IMR-90 (cell line): ENCODE data around the gene BLMH. TPM values are rescaled to one million over a fixed set of nuclear protein-coding genes. Genes with fewer than 3 reads are reported as not detected.
A peak's percentile ranks its signal among the peaks of the same experiment; 100 is the strongest.

Experiments
- ATAC-seq: fragments of 200-7000 bp; cut with Tn5 transposase; 2 replicates; pipeline ENCODE4 v1.9.1; 2020; ENCODE audit warnings: low read depth, mild to moderate bottlenecking, moderate library complexity
- BruUV-seq: library from RNA; stranded (reverse); fragments of 400-500 nt; replicated peaks from 2 replicates; lab custom pipeline; 2021; lab: Mats Ljungman, UMichigan
- CTCF ChIA-PET: fragments of 300-600 bp; formaldehyde crosslinking; extraction: SDS; loops from one replicate; lab custom pipeline; 2021; ENCODE audit warnings: antibody characterized with exemption; lab: Yijun Ruan, JAX
- POLR2A ChIA-PET: fragments of 300-600 bp; sonication (Branson Sonifier 250); formaldehyde crosslinking; loops from one replicate; lab custom pipeline; 2022; ENCODE audit warnings: antibody characterized with exemption; ENCODE audit not compliant: unreplicated experiment; lab: Charles Lee
- DNase-seq: peaks from one replicate; pipeline ENCODE4 v3.0.0; 2013
- H2AFZ ChIP-seq: replicated peaks from 2 replicates; pipeline ENCODE3; 2013; ENCODE audit warnings: low read length, mild to moderate bottlenecking; ENCODE audit not compliant: poor library complexity
- H2AK5ac ChIP-seq: 2 replicates; pipeline ENCODE4 v1.6.1; 2013; ENCODE audit warnings: low read depth, low read length, inconsistent platforms
- H2AK9ac ChIP-seq: replicated peaks from 2 replicates; pipeline ENCODE3; 2013; ENCODE audit warnings: mild to moderate bottlenecking, low read depth, low read length, moderate library complexity; ENCODE audit not compliant: poor library complexity
- H2BK120ac ChIP-seq: 2 replicates; pipeline ENCODE4 v1.6.1; 2013; ENCODE audit warnings: low read depth, low read length, inconsistent platforms
- H2BK15ac ChIP-seq: 3 replicates; pipeline ENCODE4 v1.6.1; 2013; ENCODE audit warnings: low read depth, low read length, inconsistent platforms
- H2BK20ac ChIP-seq: 2 replicates; pipeline ENCODE4 v1.6.1; 2013; ENCODE audit warnings: low read depth, mild to moderate bottlenecking, inconsistent platforms, low read length, moderate library complexity
- H2BK5ac ChIP-seq: 2 replicates; pipeline ENCODE4 v1.6.1; 2013; ENCODE audit warnings: mild to moderate bottlenecking, low read depth, low read length, inconsistent platforms; ENCODE audit not compliant: poor library complexity, severe bottlenecking
- H3K14ac ChIP-seq: replicated peaks from 2 replicates; pipeline ENCODE4 v1.6.1; 2013; ENCODE audit warnings: low read depth, low read length, inconsistent platforms
- H3K18ac ChIP-seq: 2 replicates; pipeline ENCODE4 v1.6.1; 2013; ENCODE audit warnings: low read depth, low read length, control low read depth
- H3K23ac ChIP-seq: 2 replicates; pipeline ENCODE4 v1.6.1; 2013; ENCODE audit warnings: low read depth, low read length, inconsistent platforms
- H3K27ac ChIP-seq: 2 replicates; pipeline ENCODE4 v1.5.1; 2013; ENCODE audit warnings: mild to moderate bottlenecking, control low read depth, low read length; ENCODE audit not compliant: insufficient read depth
- H3K27me3 ChIP-seq: 2 replicates; pipeline ENCODE4 v1.6.1; 2013; ENCODE audit warnings: low read length; ENCODE audit not compliant: control insufficient read depth, insufficient read depth
- H3K36me3 ChIP-seq: 2 replicates; pipeline ENCODE4 v1.6.1; 2013; ENCODE audit warnings: low read length, mixed read lengths; ENCODE audit not compliant: control insufficient read depth, insufficient read depth
- H3K4ac ChIP-seq: 2 replicates; pipeline ENCODE4 v1.6.1; 2013; ENCODE audit warnings: low read depth, low read length, inconsistent platforms
- H3K4me1 ChIP-seq: 2 replicates; pipeline ENCODE4 v1.6.1; 2013; ENCODE audit warnings: low read length, mixed read lengths; ENCODE audit not compliant: control insufficient read depth, insufficient read depth
- H3K4me2 ChIP-seq: 2 replicates; pipeline ENCODE4 v1.6.1; 2013; ENCODE audit warnings: low read depth, mild to moderate bottlenecking, control low read depth, low read length, moderate library complexity
- H3K4me3 ChIP-seq: 2 replicates; pipeline ENCODE4 v1.5.1; 2013; ENCODE audit warnings: low read depth, mild to moderate bottlenecking, control low read depth, low read length, moderate library complexity; ENCODE audit not compliant: insufficient read depth
- H3K56ac ChIP-seq: 2 replicates; pipeline ENCODE4 v1.6.1; 2013; ENCODE audit warnings: low read length, inconsistent platforms; ENCODE audit not compliant: insufficient read depth; ENCODE audit errors: extremely low read depth
- H3K79me1 ChIP-seq, 2 experiments: 2 replicates each; pipeline ENCODE4 v1.6.1; 2013; ENCODE audit warnings: low read length in 2 of 2, inconsistent platforms in 1 of 2, low read depth in 1 of 2
- H3K9ac ChIP-seq: 2 replicates; pipeline ENCODE4 v1.6.1; 2013; ENCODE audit warnings: low read depth, low read length, control low read depth
- H3K9me1 ChIP-seq: 2 replicates; pipeline ENCODE4 v1.6.1; 2013; ENCODE audit warnings: low read length, inconsistent platforms; ENCODE audit not compliant: insufficient read depth
- H3K9me3 ChIP-seq: 2 replicates; pipeline ENCODE4 v1.6.1; 2013; ENCODE audit warnings: low read length; ENCODE audit not compliant: control insufficient read depth, insufficient read depth
- H4K20me1 ChIP-seq: 2 replicates; pipeline ENCODE4 v1.6.1; 2013; ENCODE audit warnings: low read length, inconsistent platforms; ENCODE audit not compliant: insufficient read depth
- H4K5ac ChIP-seq: 2 replicates; pipeline ENCODE4 v1.6.1; 2013; ENCODE audit warnings: mild to moderate bottlenecking, low read depth, low read length, control low read depth
- H4K8ac ChIP-seq, 2 experiments: 2 replicates each; pipeline ENCODE4 v1.6.1; 2013; ENCODE audit warnings: low read depth in 2 of 2, low read length in 2 of 2, control low read depth in 1 of 2, inconsistent platforms in 1 of 2
- H4K91ac ChIP-seq: 2 replicates; pipeline ENCODE4 v1.6.1; 2013; ENCODE audit warnings: low read depth, low read length, inconsistent platforms; ENCODE audit not compliant: insufficient read depth
- BHLHE40 ChIP-seq: fragments of 150-350 bp; IDR thresholded peaks from 2 replicates; pipeline ENCODE4 v1.6.1; 2016; ENCODE audit warnings: mild to moderate bottlenecking, low read depth, low read length
- CEBPB ChIP-seq: IDR thresholded peaks from 2 replicates; pipeline ENCODE4 v1.6.1; 2012; ENCODE audit warnings: low read depth, low read length, improper control_type of control experiment
- CHD1 ChIP-seq: IDR thresholded peaks from 2 replicates; pipeline ENCODE4 v1.6.1; 2012; ENCODE audit warnings: low read depth, low read length, improper control_type of control experiment
- FOS ChIP-seq: fragments of 150-350 bp; IDR thresholded peaks from 2 replicates; pipeline ENCODE4 v1.6.1; 2016; ENCODE audit warnings: low read depth, low read length
- MAFK ChIP-seq: IDR thresholded peaks from 2 replicates; pipeline ENCODE4 v1.6.1; 2012; ENCODE audit warnings: low read depth, low read length, improper control_type of control experiment
- MAZ ChIP-seq: IDR thresholded peaks from 2 replicates; pipeline ENCODE4 v1.6.1; 2012; ENCODE audit warnings: low read depth, mild to moderate bottlenecking, low read length, improper control_type of control experiment, moderate library complexity, borderline replicate concordance
- MXI1 ChIP-seq: IDR thresholded peaks from 2 replicates; pipeline ENCODE4 v1.6.1; 2012; ENCODE audit warnings: low read depth, mild to moderate bottlenecking, low read length, moderate library complexity, borderline replicate concordance
- NFE2L2 ChIP-seq: fragments of 150-350 bp; IDR thresholded peaks from 2 replicates; pipeline ENCODE4 v1.6.1; 2016; ENCODE audit warnings: low read depth, mild to moderate bottlenecking, low read length
- POLR2A ChIP-seq: IDR thresholded peaks from 2 replicates; pipeline ENCODE4 v1.6.1; 2012; ENCODE audit warnings: mild to moderate bottlenecking, low read depth, low read length
- RAD21 ChIP-seq: IDR thresholded peaks from 2 replicates; pipeline ENCODE4 v1.6.1; 2012; ENCODE audit warnings: low read length, improper control_type of control experiment
- RCOR1 ChIP-seq: IDR thresholded peaks from 2 replicates; pipeline ENCODE4 v1.6.1; 2012; ENCODE audit warnings: mild to moderate bottlenecking, low read length, improper control_type of control experiment; ENCODE audit not compliant: insufficient replicate concordance
- RFX5 ChIP-seq: IDR thresholded peaks from 2 replicates; pipeline ENCODE4 v1.8.0; 2012; ENCODE audit warnings: low read depth, mild to moderate bottlenecking, low read length, moderate library complexity
- WGBS, 2 experiments: methylation state at CpG; one replicate each; pipeline versions ENCODE4 v1.1.5 to v1.1.7; 2013; ENCODE audit warnings: missing lambda C conversion rate in 2 of 2; ENCODE audit not compliant: insufficient read length in 1 of 2; ENCODE audit errors: extremely low coverage in 2 of 2; 5-methylcytosine and 5-hydroxymethylcytosine counted together
- dilution Hi-C: fragments of 300-500 bp; cut with HindIII; formaldehyde crosslinking; loops from one replicate; pipeline ENCODE4 v1.14.3; 2018; ENCODE audit warnings: low sequenced_read_pairs; ENCODE audit not compliant: unreplicated experiment
- in situ Hi-C: fragments of 300-500 bp; cut with MboI; formaldehyde crosslinking; loops from 3 replicates; pipeline ENCODE4 v1.14.3; 2019; ENCODE audit warnings: low sequenced_read_pairs, inconsistent platforms, mixed read lengths
- intact Hi-C: fragments of 100-400 bp; cut with micrococcal nuclease; formaldehyde crosslinking; loops from 2 replicates; pipeline ENCODE4 v1.10.0; 2022
- polyA plus RNA-seq, 3 experiments: library from polyadenylated mRNA; depleted of rRNA; stranded (reverse); fragments of >200 nt; gene quantifications; 2 replicates each; pipeline ENCODE4 v1.2.3, GENCODE V29; 2012; ENCODE audit warnings: low replicate concordance in 1 of 3
- total RNA-seq: library from RNA; depleted of rRNA; stranded (reverse); fragments of >200 nt; gene quantifications from 2 replicates; pipeline ENCODE4 v1.2.3, GENCODE V29; 2012
- TF ChIP-seq, protein P1 (sequence below): conservative IDR thresholded peaks from 2 replicates; pipeline ENCODE4 v1.5.1; 2012; ENCODE audit warnings: mild to moderate bottlenecking, low read depth, low read length, improper control_type of control experiment
- TF ChIP-seq, protein P2 (sequence below): fragments of 150-350 bp; IDR thresholded peaks from 2 replicates; pipeline ENCODE4 v1.6.1; 2017; ENCODE audit warnings: mild to moderate bottlenecking, antibody characterized with exemption, low read length, low read depth

BLMH gene
- total and polyA plus RNA-seq, 2 of the 4 experiments (the other 2 are of a cell fraction) = 17.3 to 20.8 TPM

DNA sequence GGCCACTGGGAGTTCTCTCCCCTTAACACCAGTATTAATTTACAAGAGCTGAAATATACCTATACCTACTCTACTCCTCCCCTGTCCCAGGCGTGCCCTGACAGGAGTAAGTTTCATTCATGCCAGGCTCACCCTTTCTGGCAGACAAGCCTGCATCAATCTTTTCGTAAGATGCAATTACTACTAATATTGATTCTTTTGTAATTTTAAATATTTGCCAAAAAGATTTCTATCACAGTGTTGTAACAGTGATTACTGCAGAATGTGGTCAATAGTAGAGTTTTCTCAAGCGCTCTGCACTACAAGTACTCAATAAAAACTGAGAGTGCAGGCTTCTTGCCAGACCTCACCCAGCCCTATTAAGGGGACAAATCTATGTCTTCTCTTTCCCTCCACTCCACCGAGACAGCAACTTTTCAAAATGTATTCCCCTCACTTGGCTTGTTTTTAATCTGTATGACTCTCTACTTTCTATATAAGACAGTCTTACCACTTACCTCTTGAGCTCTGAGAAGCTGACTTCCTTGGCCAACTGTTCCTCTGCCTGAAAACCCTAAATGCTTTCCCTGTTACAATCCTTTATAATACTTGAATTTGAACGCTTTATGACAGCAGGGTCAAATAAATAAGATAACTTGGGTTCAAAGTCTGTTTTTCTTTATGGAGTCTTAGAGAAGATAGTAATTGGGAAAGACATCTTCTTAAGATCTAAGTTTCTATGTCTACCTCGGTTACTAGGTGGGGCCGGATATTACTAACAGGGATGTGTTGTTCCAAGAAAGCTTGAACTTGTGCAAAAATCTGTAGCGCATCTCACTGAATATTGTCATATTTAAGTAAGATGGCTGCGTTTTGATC is 42.0 kb upstream of the BLMH start, which contains the start of gene TMIGD1:
TSS of gene TMIGD1 (minus strand) at position 555 of the 858 bp plus-strand sequence. CDS start 1,924 bp downstream, outside the sequence.
- no peak within 1 kb of the TSS for H4K8ac ChIP-seq
- H3K79me1 ChIP-seq = no peaks in the 10 kb centered on the region
- H2BK120ac ChIP-seq = 0 out of 2 replicates have a peak within 1 kb of the TSS, but pooled peaks have one; percentile 8
- no peaks in the 10 kb centered on the region; the same call in 1 of the 2 replicates for H3K9me1 ChIP-seq
- H3K14ac ChIP-seq = no peak within 1 kb of the TSS
- H2AFZ ChIP-seq = no peak within 1 kb of the TSS
- intact Hi-C loops = loop anchor here (5.0 kb wide), 1 partner anchor 36 kb away; no protein-coding TSS in a partner anchor
- H3K4me1 ChIP-seq = no peaks in the 10 kb centered on the region
- BruUV-seq = no TSS peak
- no peak within 1 kb of the TSS for H3K4me3 ChIP-seq
- ChIA-PET POLR2A (no interaction called here), CTCF (interaction anchor here (0.6 kb wide), 1 partner anchor 300 kb away, joined by 5 read pairs; no protein-coding TSS in a partner anchor)
- H4K20me1 ChIP-seq = no peaks in the 10 kb centered on the region
- no peak for ATAC-seq
- 85% methylated on average over 3 of the region's 9 CpGs; no CpG with 5 or more reads in 1 of the 2 experiments for WGBS, 2 experiments
- in situ Hi-C loops = no loop called here
- H3K27me3 ChIP-seq = no peaks in the 10 kb centered on the region
- H3K18ac ChIP-seq = no peak within 1 kb of the TSS
- no peak within 1 kb of the TSS for H3K9ac ChIP-seq
- H2AK9ac ChIP-seq = no peak within 1 kb of the TSS
- peak within 1 kb of the TSS; percentile 13; the same call in 1 of the 3 replicates for H2BK15ac ChIP-seq
- H3K36me3 ChIP-seq = no peaks in the 10 kb centered on the region
- no peak within 1 kb of the TSS for H3K23ac ChIP-seq
- H3K56ac ChIP-seq = no peak within 1 kb of the TSS
- no peaks in the 10 kb centered on the region for H3K9me3 ChIP-seq
- no peak within 1 kb of the TSS for H4K91ac ChIP-seq
- DNase-seq = no peak
- TF ChIP-seq CHD1 (no peak), MAZ (no peak), RAD21 (no peak), FOS (no peak), MXI1 (no peak), CEBPB (no peak), POLR2A (no peak), RFX5 (no peak), RCOR1 (no peak), NFE2L2 (no peak), BHLHE40 (no peak), MAFK (no peak)
- TF ChIP-seq, protein P1, sequence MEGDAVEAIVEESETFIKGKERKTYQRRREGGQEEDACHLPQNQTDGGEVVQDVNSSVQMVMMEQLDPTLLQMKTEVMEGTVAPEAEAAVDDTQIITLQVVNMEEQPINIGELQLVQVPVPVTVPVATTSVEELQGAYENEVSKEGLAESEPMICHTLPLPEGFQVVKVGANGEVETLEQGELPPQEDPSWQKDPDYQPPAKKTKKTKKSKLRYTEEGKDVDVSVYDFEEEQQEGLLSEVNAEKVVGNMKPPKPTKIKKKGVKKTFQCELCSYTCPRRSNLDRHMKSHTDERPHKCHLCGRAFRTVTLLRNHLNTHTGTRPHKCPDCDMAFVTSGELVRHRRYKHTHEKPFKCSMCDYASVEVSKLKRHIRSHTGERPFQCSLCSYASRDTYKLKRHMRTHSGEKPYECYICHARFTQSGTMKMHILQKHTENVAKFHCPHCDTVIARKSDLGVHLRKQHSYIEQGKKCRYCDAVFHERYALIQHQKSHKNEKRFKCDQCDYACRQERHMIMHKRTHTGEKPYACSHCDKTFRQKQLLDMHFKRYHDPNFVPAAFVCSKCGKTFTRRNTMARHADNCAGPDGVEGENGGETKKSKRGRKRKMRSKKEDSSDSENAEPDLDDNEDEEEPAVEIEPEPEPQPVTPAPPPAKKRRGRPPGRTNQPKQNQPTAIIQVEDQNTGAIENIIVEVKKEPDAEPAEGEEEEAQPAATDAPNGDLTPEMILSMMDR = no peak
- TF ChIP-seq, protein P2, sequence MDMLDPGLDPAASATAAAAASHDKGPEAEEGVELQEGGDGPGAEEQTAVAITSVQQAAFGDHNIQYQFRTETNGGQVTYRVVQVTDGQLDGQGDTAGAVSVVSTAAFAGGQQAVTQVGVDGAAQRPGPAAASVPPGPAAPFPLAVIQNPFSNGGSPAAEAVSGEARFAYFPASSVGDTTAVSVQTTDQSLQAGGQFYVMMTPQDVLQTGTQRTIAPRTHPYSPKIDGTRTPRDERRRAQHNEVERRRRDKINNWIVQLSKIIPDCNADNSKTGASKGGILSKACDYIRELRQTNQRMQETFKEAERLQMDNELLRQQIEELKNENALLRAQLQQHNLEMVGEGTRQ = no peak
- dilution Hi-C loops = no loop called here
- no peak within 1 kb of the TSS for H4K5ac ChIP-seq
- H2BK20ac ChIP-seq = peak within 1 kb of the TSS; percentile 47; the same call in 1 of the 2 replicates
- no peak within 1 kb of the TSS for H3K4ac ChIP-seq
- H3K27ac ChIP-seq = no peak within 1 kb of the TSS
- H2AK5ac ChIP-seq = peak within 1 kb of the TSS; percentile 51
- no peak within 1 kb of the TSS for H3K4me2 ChIP-seq
- H2BK5ac ChIP-seq = no peak within 1 kb of the TSS
